ENCODE measurements around the gene SIGLEC1.

SIGLEC1 gene

GRCh38 chr20:3670511-3670910, 41.9 kb downstream of the SIGLEC1 start:
- Histone ChIP-seq H3K27me3 (ENCODE audit: low read depth) (peaks cover 37% of the 10 kb centered on the region), H3K4me3 (no peak overlapping the region), H3K4me1 (no peaks in the 10 kb centered on the region), H3K36me3 (replicated peaks) (no peaks in the 10 kb centered on the region), H3K9me3 (no peaks in the 10 kb centered on the region)
- no peak for DNase-seq (ENCODE audit: low spot score in 2 of 2)
- in situ Hi-C loops (cut with MboI; ENCODE audit: low sequenced_read_pairs): no loop called here

DNA sequence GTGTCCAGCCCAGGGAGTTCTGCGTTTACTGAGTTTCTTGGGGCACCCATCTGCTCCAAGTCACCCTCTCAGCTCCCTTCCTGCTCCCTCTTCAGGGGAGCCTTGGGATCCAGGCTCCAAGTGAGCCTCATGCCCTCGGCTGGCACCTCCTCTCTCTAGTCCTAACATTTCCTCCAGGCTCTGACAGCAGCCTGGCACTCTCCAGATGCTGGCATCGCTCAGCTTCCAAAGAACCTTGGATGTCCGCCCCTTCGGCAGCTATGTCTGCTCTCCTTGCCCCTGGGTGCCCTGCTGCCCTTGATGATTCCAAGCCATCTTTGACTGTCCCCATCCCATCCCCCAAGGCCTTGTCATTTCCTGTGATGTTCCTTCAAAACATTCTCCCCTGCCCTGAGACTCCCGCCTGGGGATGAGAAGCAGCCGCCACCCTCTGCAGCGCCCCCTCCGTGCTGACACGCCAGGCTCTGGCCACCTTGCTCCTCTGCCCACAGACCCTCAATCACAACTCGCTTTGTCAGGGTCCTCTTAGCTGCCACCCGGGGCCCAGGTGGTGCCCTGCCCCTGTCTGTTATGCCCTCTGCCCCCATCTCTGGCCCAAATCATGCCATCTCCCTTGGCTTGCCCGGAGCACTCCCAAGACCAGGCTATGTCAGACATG, 42.6 kb downstream of the SIGLEC1 start:
- peaks cover 30% of the 10 kb centered on the region for H3K27me3 ChIP-seq (ENCODE audit: low read depth)
- in situ Hi-C loops (cut with MboI; ENCODE audit: low sequenced_read_pairs): no loop called here
- H3K4me1 ChIP-seq: no peaks in the 10 kb centered on the region
- H3K4me3 ChIP-seq: no peak overlapping the region
- no peaks in the 10 kb centered on the region for H3K9me3 ChIP-seq
- no peak for DNase-seq (ENCODE audit: low spot score in 2 of 2)
- H3K36me3 ChIP-seq (replicated peaks): no peaks in the 10 kb centered on the region

DNA sequence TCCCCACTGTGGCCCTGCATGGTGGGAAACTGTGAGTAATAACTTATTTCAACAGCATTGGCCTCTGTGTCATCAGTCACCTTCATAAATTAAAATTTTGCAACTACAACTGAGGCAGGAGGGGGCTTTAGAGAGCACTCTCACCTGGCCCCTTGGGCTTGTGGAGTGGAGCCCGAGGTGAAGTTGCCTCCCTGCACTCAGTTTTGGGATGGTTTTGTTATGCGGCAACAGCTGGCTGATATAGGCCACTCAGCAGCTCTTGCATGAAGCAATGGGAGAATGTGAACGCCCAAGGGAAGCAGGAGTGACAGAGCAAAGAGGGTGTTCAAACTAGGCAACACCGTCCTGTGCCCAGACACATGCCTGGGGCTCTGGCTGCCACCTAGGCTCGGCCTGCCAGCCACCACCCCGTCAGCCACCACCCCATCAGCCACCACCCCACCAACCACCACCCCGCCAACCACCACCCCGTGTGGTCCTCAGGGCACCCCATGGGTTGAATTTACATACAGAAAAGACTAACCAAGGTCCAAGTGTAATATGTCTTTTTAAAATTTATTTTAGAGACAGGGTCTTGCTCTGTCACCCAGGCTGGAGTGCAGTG, 44.9 kb downstream of the SIGLEC1 start:
- in situ Hi-C loops (cut with MboI; ENCODE audit: low sequenced_read_pairs): no loop called here
- Histone ChIP-seq H3K36me3 (replicated peaks) (no peaks in the 10 kb centered on the region), H3K4me1 (no peaks in the 10 kb centered on the region), H3K27me3 (ENCODE audit: low read depth) (peaks cover 10% of the 10 kb centered on the region), H3K9me3 (no peaks in the 10 kb centered on the region), H3K4me3 (no peak overlapping the region)
- no peak for DNase-seq (ENCODE audit: low spot score in 2 of 2)

DNA sequence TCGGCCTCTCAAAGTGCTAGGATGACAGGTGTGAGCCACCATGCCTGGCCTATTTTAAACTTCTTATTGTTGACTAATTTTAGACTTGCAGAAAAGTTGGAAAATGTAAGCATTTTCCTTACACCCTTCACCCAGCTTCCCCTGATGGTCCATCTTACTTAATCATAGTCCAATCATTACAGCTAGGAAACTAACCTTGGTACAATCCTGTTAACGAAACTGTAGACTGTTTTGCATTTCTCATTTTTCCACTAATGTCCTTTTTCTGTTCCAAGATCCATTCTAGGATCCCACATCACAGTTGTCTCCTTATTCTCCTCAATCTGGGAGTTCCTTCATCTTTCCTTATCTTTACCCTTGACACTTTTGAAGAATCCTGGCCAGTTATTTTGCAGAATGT, 48.5 kb downstream of the SIGLEC1 start:
- Histone ChIP-seq H3K27me3 (ENCODE audit: low read depth) (peaks cover 9% of the 10 kb centered on the region; the same call in 1 of the 2 replicates), H3K4me1 (no peaks in the 10 kb centered on the region), H3K4me3 (no peak overlapping the region), H3K9me3 (no peaks in the 10 kb centered on the region), H3K36me3 (replicated peaks) (no peaks in the 10 kb centered on the region)
- DNase-seq (ENCODE audit: low spot score in 2 of 2): no peak
- in situ Hi-C loops (cut with MboI; ENCODE audit: low sequenced_read_pairs): no loop called here

DNA sequence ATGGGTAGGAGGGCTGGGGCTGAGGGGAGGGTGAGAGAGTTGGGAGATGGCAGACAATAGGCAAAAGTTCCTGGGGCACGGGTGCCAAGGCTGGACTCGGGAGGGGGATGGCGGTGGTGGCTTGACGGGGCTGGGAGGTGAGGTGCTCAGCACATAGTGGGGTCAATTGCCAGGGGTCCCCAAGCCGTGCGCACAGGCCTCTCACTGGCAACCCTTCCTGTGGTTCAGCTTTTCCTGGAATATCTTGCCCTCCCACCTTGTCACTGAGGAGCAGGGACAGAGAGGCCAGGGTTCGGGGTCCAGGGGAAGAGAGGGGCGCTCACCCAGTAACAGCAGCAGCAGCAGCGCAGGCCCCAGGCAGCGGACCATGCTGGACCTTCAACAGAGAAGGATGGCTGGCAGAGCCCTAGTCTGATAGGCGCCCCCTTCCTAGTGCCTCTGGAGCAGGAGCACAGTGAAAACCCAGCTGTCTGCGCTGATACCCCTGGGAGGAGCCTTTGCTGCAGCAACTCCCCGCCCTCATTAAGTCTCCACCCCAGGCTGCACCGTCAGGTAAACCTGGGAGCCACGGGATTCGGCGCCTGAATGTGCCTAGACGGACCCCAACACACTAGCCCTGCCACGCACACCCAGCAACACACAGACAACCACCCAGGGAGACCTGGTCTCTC, 49.2 kb downstream of the SIGLEC1 start, which contains the start of gene GFRA4:
TSS of gene GFRA4 (minus strand) at position 369 of the 671 bp plus-strand sequence. CDS start at position 369, 0 bp downstream.
- in situ Hi-C loops (cut with MboI; ENCODE audit: low sequenced_read_pairs): no loop called here
- H3K9me3 ChIP-seq: no peaks in the 10 kb centered on the region
- H3K4me3 ChIP-seq: no peak within 1 kb of the TSS
- H3K4me1 ChIP-seq: no peaks in the 10 kb centered on the region
- no peak for DNase-seq (ENCODE audit: low spot score in 2 of 2)
- H3K27me3 ChIP-seq (ENCODE audit: low read depth): peaks cover 9% of the 10 kb centered on the region; the same call in 1 of the 2 replicates
- no peaks in the 10 kb centered on the region for H3K36me3 ChIP-seq (replicated peaks)

Data from HAP-1 (cell line).